Endothelial cell of umbilical vein (primary cell): ENCODE results near the gene MYO1F. TPM values are rescaled to one million over a fixed set of nuclear protein-coding genes. Genes with fewer than 3 reads are reported as not detected.

ENCODE experiments used
- BruUV-seq: library from RNA; stranded (reverse); fragments of 400-500 nt; replicated peaks from 2 replicates; lab custom pipeline; 2021; lab: Mats Ljungman, UMichigan
- CTCF ChIA-PET: fragments of 300-600, 350-600 bp; sonication (Branson Sonifier 250); formaldehyde crosslinking; loops from one replicate; lab custom pipeline; 2021; ENCODE audit warnings: antibody characterized with exemption, inconsistent platforms; lab: Charles Lee
- POLR2A ChIA-PET: fragments of 300-600, 350-600 bp; sonication (Branson Sonifier 250); formaldehyde crosslinking; loops from one replicate; lab custom pipeline; 2021; ENCODE audit warnings: antibody characterized with exemption, inconsistent platforms; lab: Charles Lee
- DNase-seq: peaks from one replicate; pipeline ENCODE4 v3.0.0-alpha.2; 2011; ENCODE audit warnings: low read depth, low spot score
- FAIRE-seq: peaks from 2 replicates; lab custom pipeline; 2011; peaks lifted over from hg19 to GRCh38; lab: Jason Lieb, UNC
- H2AFZ ChIP-seq: 2 replicates; pipeline ENCODE4 v1.6.0; 2012; ENCODE audit warnings: low read depth, low read length, control low read depth, inconsistent platforms
- H3K27ac ChIP-seq: 2 replicates; pipeline ENCODE4 v1.5.1; 2011; ENCODE audit warnings: low read depth, mild to moderate bottlenecking, control low read depth, low read length, moderate library complexity; ENCODE audit not compliant: insufficient read depth
- H3K27me3 ChIP-seq, 2 experiments: 2 replicates each; pipeline versions ENCODE4 v1.6.0 to v1.6.1; 2011; ENCODE audit warnings: low read length in 2 of 2, mixed read lengths in 1 of 2; ENCODE audit not compliant: control insufficient read depth in 2 of 2, insufficient read depth in 2 of 2
- H3K36me3 ChIP-seq, 2 experiments: 2 replicates in 1 of 2; 3 replicates in 1 of 2; pipeline ENCODE4 v1.5.1; 2011; ENCODE audit warnings: low read length in 2 of 2, mild to moderate bottlenecking in 1 of 2, moderate library complexity in 1 of 2; ENCODE audit not compliant: control insufficient read depth in 2 of 2, insufficient read depth in 2 of 2; ENCODE audit errors: extremely low read depth in 1 of 2
- H3K4me1 ChIP-seq: 3 replicates; pipeline ENCODE4 v1.5.1; 2011; ENCODE audit warnings: mild to moderate bottlenecking, low read length; ENCODE audit not compliant: control insufficient read depth, insufficient read depth; ENCODE audit errors: extremely low read depth
- H3K4me2 ChIP-seq: 2 replicates; pipeline ENCODE4 v1.6.1; 2011; ENCODE audit warnings: low read length, control low read depth, mixed read lengths; ENCODE audit not compliant: insufficient read depth
- H3K4me3 ChIP-seq, 3 experiments: fragments of 200-600 bp in 1 of 3; sonication (generic), shearing (Covaris generic) in 1 of 3; replicated peaks in 1 of 3; 2 replicates each; pipeline ENCODE4 v1.5.1; 2011 to 2016; ENCODE audit warnings: control low read depth in 3 of 3, low read length in 3 of 3, mild to moderate bottlenecking in 2 of 3, inconsistent platforms in 1 of 3, low read depth in 1 of 3, moderate library complexity in 1 of 3; ENCODE audit not compliant: insufficient read depth in 1 of 3
- H3K79me2 ChIP-seq: 2 replicates; pipeline ENCODE4 v1.6.0; 2012; ENCODE audit warnings: low read length, inconsistent platforms; ENCODE audit not compliant: control insufficient read depth, insufficient read depth
- H3K9ac ChIP-seq: replicated peaks from 2 replicates; pipeline ENCODE3; 2011; ENCODE audit warnings: low read length, control low read depth; ENCODE audit not compliant: insufficient read depth; ENCODE audit errors: extremely low read depth
- H3K9me1 ChIP-seq: replicated peaks from 3 replicates; pipeline ENCODE4 v1.6.0; 2011; ENCODE audit warnings: mild to moderate bottlenecking, low read length; ENCODE audit not compliant: control insufficient read depth, insufficient read depth; ENCODE audit errors: extremely low read depth
- H3K9me3 ChIP-seq: replicated peaks from 2 replicates; pipeline ENCODE4 v1.5.1; 2012; ENCODE audit warnings: low read length, inconsistent platforms; ENCODE audit not compliant: control insufficient read depth, insufficient read depth
- H4K20me1 ChIP-seq: replicated peaks from 2 replicates; pipeline ENCODE3; 2011; ENCODE audit warnings: mild to moderate bottlenecking, low read length; ENCODE audit not compliant: control insufficient read depth, insufficient read depth; ENCODE audit errors: extremely low read depth
- EZH2 ChIP-seq: IDR thresholded peaks from 2 replicates; pipeline ENCODE4 v1.6.1; 2012; ENCODE audit warnings: borderline replicate concordance, low read depth, mild to moderate bottlenecking, moderate library complexity, low read length, inconsistent platforms; ENCODE audit not compliant: severe bottlenecking
- FOS ChIP-seq: IDR thresholded peaks from 2 replicates; pipeline ENCODE4 v1.6.1; 2011; ENCODE audit warnings: mild to moderate bottlenecking, low read length, moderate library complexity, borderline replicate concordance; ENCODE audit not compliant: insufficient read depth
- GATA2 ChIP-seq: IDR thresholded peaks from 2 replicates; pipeline ENCODE4 v1.7.0; 2011; ENCODE audit warnings: low read depth, mild to moderate bottlenecking, moderate library complexity, mixed read lengths, low read length; ENCODE audit not compliant: insufficient read length, insufficient read depth
- JUN ChIP-seq: IDR thresholded peaks from 2 replicates; pipeline ENCODE4 v1.6.1; 2011; ENCODE audit warnings: borderline replicate concordance, low read depth; ENCODE audit not compliant: insufficient read length, insufficient read depth
- MYC ChIP-seq: IDR thresholded peaks from one replicate; pipeline ENCODE4 v1.6.1; 2011; ENCODE audit warnings: mild to moderate bottlenecking, low read depth, low read length
- POLR2A ChIP-seq: IDR thresholded peaks from 2 replicates; pipeline ENCODE4 v1.6.1; 2012; ENCODE audit warnings: low read depth, mild to moderate bottlenecking, control low read depth, low read length
- POLR2AphosphoS5 ChIP-seq: IDR thresholded peaks from 2 replicates; pipeline ENCODE4 v1.6.1; 2012; ENCODE audit warnings: low read depth, mild to moderate bottlenecking, control low read depth, low read length, moderate library complexity; ENCODE audit not compliant: insufficient read depth
- dilution Hi-C: fragments of 300-500 bp; cut with MboI; formaldehyde crosslinking; loops from one replicate; pipeline ENCODE4 v1.15.0; 2019; ENCODE audit warnings: low sequenced_read_pairs; ENCODE audit not compliant: extremely low pct_ligation_motif_present
- intact Hi-C: fragments of 100-400 bp; cut with micrococcal nuclease; formaldehyde crosslinking; loops from one replicate; pipeline ENCODE4 v1.10.0; 2022
- polyA plus RNA-seq, 4 experiments: library from polyadenylated mRNA; depleted of rRNA in 3 of 4; stranded (reverse) in 3 of 4; unstranded in 1 of 4; fragments of >200 nt; gene quantifications; 2 replicates each; pipeline versions ENCODE4 v1.2.1 to v1.2.3, GENCODE V29; 2011 to 2012; ENCODE audit warnings: missing spikeins in 1 of 4
- total RNA-seq: library from RNA; stranded (reverse); gene quantifications from 2 replicates; pipeline ENCODE4 v1.2.3, GENCODE V29; 2021
- TF ChIP-seq, protein P1 (sequence below): IDR thresholded peaks from 2 replicates; pipeline ENCODE4 v1.6.1; 2011; ENCODE audit not compliant: insufficient read depth, insufficient read length

MYO1F gene
- total and polyA plus RNA-seq, 2 donors (not counting 3 experiments of a cell fraction or from before 2014, with no cell fraction given): 0.22 to 0.39 TPM

DNA sequence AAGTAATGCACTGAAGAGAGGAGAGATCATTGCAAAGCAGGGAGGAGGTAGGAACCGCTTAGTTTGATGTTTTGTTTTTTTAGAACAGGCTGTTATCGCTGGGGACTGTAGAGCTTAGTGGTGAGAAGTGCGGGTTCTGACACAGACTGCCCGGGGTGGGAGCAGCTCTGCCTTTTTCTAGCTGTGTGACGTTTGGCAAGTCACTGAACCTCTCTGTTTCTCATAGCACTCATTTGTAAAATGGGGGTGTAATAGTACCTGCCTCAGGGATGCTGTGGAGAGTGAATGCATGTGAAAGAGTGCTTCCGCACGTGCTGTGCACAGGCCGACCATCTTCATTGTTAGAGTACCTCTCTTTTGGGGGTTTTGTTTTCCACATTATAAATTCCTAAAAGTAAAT is 94.1 kb downstream of the MYO1F start:
- TF ChIP-seq MYC (no peak), GATA2 (no peak), FOS (no peak), POLR2AphosphoS5 (peak; percentile 8)
- CTCF ChIA-PET: interaction anchor here (2.2 to 2.4 kb wide), 2 partner anchors 22 to 129 kb away, joined by 7 read pairs; no protein-coding TSS in a partner anchor
- Histone ChIP-seq H3K4me2 (no peak overlapping the region), H2AFZ (no peak overlapping the region), H3K27me3 (no peaks in the 10 kb centered on the region), H3K36me3 (peaks cover 38 to 71% of the 10 kb centered on the region in 2 experiments), H4K20me1 (peaks cover 5% of the 10 kb centered on the region), H3K4me1 (no peaks in the 10 kb centered on the region), H3K9me1 (no peaks in the 10 kb centered on the region), H3K27ac (no peak overlapping the region), H3K9ac (no peak overlapping the region), H3K9me3 (no peaks in the 10 kb centered on the region), H3K4me3 (no peak overlapping the region), H3K79me2 (peaks cover 41% of the 10 kb centered on the region)
- intact Hi-C loops (no loop called here), dilution Hi-C loops (no loop called here)
- BruUV-seq: no TSS peak
- POLR2A ChIA-PET: no interaction called here
- DNase-seq (no peak), FAIRE-seq (no peak)

DNA sequence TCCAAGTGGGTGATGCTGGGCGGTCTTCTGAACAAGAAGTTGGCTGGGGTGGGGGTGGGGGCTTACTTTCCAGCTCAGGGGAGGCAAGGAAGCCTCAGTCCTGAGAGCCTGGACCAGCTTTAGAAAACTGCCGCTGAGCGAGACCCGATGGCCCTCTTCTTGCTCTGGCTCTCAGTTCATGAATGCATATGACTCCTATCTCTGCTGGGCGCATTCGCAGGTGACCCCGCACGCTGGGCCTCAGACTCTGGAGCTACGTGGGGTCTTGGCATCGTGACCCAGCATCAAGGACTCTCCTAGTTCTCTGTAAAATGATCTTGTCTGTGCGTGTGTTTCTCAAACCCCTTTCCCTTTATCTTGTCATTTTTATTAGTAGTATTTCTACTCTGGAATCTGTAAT is 94.5 kb downstream of the MYO1F start:
- no peak overlapping the region for H3K4me2 ChIP-seq
- dilution Hi-C loops: no loop called here
- DNase-seq (no peak), FAIRE-seq (no peak)
- H3K4me3 ChIP-seq: no peak overlapping the region
- H2AFZ ChIP-seq: no peak overlapping the region
- no peak overlapping the region for H3K9ac ChIP-seq
- no peaks in the 10 kb centered on the region for H3K9me3 ChIP-seq
- BruUV-seq: no TSS peak
- H4K20me1 ChIP-seq: peaks cover 5% of the 10 kb centered on the region
- no peak for TF ChIP-seq POLR2AphosphoS5
- no peak for TF ChIP-seq POLR2A
- no peak for TF ChIP-seq JUN
- no peak for TF ChIP-seq FOS
- TF ChIP-seq EZH2: no peak
- no peak for TF ChIP-seq GATA2
- TF ChIP-seq, protein P1, sequence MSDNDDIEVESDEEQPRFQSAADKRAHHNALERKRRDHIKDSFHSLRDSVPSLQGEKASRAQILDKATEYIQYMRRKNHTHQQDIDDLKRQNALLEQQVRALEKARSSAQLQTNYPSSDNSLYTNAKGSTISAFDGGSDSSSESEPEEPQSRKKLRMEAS: no peak
- intact Hi-C loops: no loop called here
- CTCF ChIA-PET: interaction anchor here (2.2 to 2.4 kb wide), 2 partner anchors 23 to 129 kb away, joined by 7 read pairs; no protein-coding TSS in a partner anchor
- no peaks in the 10 kb centered on the region for H3K4me1 ChIP-seq
- H3K79me2 ChIP-seq: peaks cover 45% of the 10 kb centered on the region
- no peaks in the 10 kb centered on the region for H3K9me1 ChIP-seq
- peaks cover 34 to 70% of the 10 kb centered on the region in 2 experiments for H3K36me3 ChIP-seq
- H3K27me3 ChIP-seq: no peaks in the 10 kb centered on the region
- POLR2A ChIA-PET: no interaction called here
- H3K27ac ChIP-seq: no peak overlapping the region
